ENCODE results near the gene DDX50. TPM values are rescaled to one million over a fixed set of nuclear protein-coding genes. Genes with fewer than 3 reads are reported as not detected.

Gene DDX50
- 55.9 and 65.8 TPM in 2 replicates for total RNA-seq

DNA sequence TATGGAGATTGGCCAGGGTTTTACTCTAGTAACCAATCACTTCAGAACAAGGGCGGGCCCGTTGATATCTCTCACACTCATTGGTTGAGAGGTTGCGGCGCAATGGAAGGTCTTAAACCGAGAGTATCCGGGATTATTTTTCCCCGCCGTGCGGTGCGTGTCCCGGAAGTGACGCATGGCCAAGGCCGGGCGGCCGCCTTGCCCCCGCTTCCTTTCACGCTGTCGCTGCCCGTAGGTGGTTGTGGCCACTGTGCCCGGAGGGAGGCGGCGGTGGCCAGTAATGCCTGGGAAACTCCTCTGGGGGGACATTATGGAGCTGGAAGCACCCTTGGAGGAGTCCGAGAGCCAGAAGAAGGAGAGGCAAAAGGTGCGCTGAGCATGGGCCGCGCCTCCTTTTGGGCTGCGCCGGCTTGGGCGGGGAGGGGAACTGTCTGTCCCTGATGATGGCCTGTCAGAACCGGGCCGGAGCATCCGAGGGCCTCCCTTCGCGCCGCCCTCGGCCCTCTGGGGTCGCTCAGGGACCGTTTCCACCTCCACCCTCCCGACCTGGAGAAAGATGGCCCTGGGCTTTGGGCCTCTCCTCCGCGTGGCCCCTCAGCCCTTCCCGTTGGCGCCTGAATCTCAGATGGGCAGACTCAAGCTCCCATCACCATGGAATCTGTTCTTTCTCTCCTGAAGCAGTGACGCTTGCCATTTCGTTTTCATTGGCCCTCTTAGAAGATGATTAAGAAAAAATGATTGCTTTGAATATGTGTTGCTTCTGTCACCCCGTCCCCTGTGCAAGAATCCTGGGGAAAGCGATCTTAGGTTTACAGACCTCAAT is at the start of gene DDX50:
Gene DDX50, plus strand, starts transcription at position 211 of the 823 bp plus-strand sequence. Its CDS starts 70 bp downstream, at position 281.

GRCh38 chr10:68955832-68956532 is 54.9 kb downstream of the DDX50 start, which contains the start of gene DDX21:
Gene DDX21 (plus strand): TSS chr10:68956170. CDS start chr10:68956226, 56 bp downstream.

DNA sequence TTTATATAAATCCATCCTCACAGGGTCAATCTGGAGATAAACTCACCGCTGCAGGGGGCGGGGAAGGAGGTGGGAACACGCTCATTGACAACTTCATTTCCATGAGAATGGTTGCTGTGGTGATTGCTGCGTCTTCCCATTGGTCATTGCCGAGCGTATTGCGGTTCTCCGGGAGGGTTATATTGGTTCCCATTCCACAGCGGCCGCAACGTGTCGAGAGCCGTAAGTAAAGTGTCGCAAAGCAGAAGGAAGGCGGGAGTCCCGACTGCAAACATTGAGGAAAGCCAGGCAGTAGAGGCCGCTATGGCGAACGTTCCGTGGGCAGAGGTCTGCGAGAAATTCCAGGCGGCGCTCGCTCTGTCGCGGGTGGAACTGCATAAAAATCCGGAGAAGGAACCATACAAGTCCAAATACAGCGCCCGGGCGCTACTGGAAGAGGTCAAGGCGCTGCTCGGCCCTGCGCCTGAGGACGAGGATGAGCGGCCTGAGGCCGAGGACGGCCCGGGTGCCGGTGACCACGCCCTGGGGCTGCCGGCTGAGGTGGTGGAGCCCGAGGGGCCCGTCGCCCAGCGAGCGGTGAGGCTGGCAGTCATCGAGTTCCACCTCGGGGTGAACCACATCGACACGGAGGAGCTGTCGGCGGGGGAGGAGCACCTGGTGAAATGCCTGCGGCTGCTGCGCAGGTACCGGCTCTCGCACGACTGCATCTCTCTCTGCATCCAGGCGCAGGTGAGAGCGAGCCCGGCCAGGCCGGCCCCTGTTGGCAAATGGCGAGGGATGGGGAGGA is 87.6 kb downstream of the DDX50 start, which contains the start of gene KIFBP:
Gene KIFBP, plus strand, starts transcription at position 274 of the 787 bp plus-strand sequence. Its CDS starts 30 bp downstream, at position 304.

Other genes with a start within 250 kb of the DDX50 start
- 21.7 and 22.8 TPM in 2 replicates for gene CCAR1, start 180.1 kb upstream of the DDX50 start, total RNA-seq
- gene STOX1, start 73.8 kb upstream of the DDX50 start, total RNA-seq = 0.14 and 0.18 TPM in 2 replicates
- 49.2 and 66.1 TPM in 2 replicates for gene DDX21, start 54.9 kb downstream of the DDX50 start, total RNA-seq
- 19.8 and 22.9 TPM in 2 replicates for gene KIFBP, start 87.5 kb downstream of the DDX50 start, total RNA-seq
- 36.7 and 87.9 TPM in 2 replicates for gene SRGN, start 186.8 kb downstream of the DDX50 start, total RNA-seq
- 21.2 and 26.9 TPM in 2 replicates for gene VPS26A, start 222.9 kb downstream of the DDX50 start, total RNA-seq